T-helper 1 cell treated with Interleukin-12 subunit alpha and Interleukin-12 subunit beta and Interleukin-4 antibody, amounts not matched to agents 30 μg/mL and 1 μg/mL, for 36 hours (primary cell): ENCODE results near the gene HAUS7.
A peak's percentile ranks its signal among the peaks of the same experiment; 100 is the strongest.

ENCODE experiments used
- H3K27ac Mint-ChIP-seq: one replicate; pipeline ENCODE4 v1.8.0; 2021; ENCODE audit warnings: mild to moderate bottlenecking, mixed read lengths
- H3K27me3 Mint-ChIP-seq: one replicate; pipeline ENCODE4 v1.8.0; 2021; ENCODE audit warnings: low read depth, mixed read lengths
- H3K36me3 Mint-ChIP-seq: one replicate; pipeline ENCODE4 v1.8.0; 2021; ENCODE audit warnings: low read depth, mixed read lengths
- H3K4me1 Mint-ChIP-seq: one replicate; pipeline ENCODE4 v1.8.0; 2021; ENCODE audit warnings: low read depth, mixed read lengths
- H3K4me3 Mint-ChIP-seq: one replicate; pipeline ENCODE4 v1.8.0; 2021; ENCODE audit warnings: mild to moderate bottlenecking, moderate library complexity, mixed read lengths
- H3K9me3 Mint-ChIP-seq: one replicate; pipeline ENCODE4 v1.8.0; 2021; ENCODE audit warnings: mixed read lengths

The HAUS7 gene

DNA sequence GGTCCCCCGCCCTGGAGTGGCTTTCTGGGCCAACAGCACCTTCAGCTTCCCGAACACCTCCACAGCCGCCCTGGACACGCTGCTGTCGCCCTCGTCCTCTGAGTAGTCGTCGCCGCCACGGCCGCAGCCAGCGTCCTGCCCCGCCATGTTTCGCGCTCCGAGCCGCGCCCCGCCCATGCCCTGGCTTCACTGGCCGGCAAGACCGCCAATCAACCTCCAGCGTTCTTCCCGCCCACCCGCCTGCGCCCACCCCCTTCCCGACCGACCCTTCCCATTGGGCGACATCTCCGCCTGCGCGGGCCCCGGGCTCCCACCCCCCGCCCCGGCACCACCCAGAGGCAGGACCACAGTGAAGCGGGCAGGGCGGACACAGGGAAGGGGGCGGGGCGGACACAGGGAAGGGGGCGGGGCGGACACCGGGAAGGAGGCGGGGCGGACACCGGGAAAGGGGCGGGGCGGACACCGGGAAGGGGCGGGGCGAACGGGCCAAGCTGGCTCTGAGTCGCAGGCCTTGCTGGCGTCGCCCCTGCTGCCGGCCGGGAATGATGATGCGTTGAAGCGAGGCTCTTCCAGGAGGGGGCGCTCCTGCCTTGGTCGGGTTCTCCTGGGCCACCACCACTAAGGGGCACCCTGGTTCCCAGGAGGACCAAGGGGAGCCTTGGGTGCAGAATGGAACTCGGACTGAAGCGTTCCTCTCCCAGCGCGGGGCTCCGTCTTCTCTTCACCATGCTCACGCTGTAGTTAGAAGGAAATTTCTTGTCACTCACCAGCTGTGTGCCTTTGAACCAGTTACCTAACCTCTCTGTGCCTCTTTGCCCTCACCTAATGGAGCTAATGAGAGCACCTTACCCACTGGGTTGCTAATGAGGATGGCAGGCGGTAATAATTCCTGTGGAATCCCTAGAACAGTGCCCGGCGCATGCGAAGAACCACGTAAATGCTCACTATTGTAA is at the start of gene HAUS7:
Gene HAUS7 (minus strand): TSS at position 166 of the 953 bp plus-strand sequence. CDS start 19 bp downstream, at position 147.
- Mint-ChIP-seq H3K4me3 (peak within 1 kb of the TSS; percentile 82), H3K9me3 (no peaks in the 10 kb centered on the region), H3K27me3 (peaks cover 3% of the 10 kb centered on the region), H3K36me3 (no peaks in the 10 kb centered on the region), H3K27ac (peak within 1 kb of the TSS; percentile 73), H3K4me1 (peaks cover 5% of the 10 kb centered on the region)

GRCh38 chrX:153519569-153520286 is 49.4 kb upstream of the HAUS7 start:
- H3K9me3 Mint-ChIP-seq = no peaks in the 10 kb centered on the region
- no peak overlapping the region for H3K4me3 Mint-ChIP-seq
- H3K36me3 Mint-ChIP-seq = no peaks in the 10 kb centered on the region
- H3K27me3 Mint-ChIP-seq = peaks cover 22% of the 10 kb centered on the region
- H3K27ac Mint-ChIP-seq = no peak overlapping the region
- no peaks in the 10 kb centered on the region for H3K4me1 Mint-ChIP-seq

DNA sequence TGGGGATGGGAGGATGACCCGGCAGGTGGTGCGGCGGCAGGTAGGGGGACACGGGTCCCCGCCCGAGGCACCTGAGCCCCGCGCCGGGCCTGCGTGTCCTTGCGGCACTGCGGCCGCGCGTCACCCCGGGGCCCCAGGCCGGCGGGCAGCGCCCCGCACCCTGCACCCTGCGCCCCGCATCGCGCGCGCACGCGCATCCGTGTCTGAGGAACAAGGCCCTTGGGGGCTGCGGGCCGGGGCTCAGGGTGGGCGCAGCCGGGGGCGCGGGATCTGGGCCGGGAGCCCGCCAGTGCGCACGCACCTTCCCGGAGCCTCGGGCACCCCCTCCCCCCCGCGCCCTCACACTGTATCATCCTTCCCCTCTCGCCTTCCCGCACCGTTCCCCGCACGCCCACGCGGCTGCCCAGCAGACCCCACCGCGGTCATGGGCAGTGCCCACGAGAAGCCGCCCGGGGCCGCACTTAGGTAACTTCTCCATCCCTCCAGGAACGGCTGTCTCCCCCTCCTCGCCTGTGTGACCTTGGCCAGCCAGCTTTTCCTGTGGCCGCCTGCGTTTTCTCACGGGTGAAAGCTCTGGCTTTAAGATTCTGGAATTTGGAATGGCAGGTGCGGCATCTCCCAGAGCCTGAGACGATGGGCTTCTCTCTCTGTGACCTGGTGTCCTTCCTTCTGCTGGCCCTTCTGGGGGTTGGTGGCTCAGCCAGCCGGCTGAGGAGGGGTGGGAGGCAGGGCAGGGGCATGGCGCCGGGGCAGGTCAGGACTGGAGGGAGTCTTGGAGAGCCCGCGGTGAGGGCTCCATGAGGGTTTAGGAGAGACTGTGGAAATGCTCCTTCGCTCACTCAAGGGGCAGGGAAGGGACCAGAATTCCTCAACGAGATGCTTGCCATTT is 47.8 kb upstream of the HAUS7 start:
- Mint-ChIP-seq H3K4me3 (no peak overlapping the region), H3K27me3 (peaks cover 22% of the 10 kb centered on the region), H3K4me1 (no peaks in the 10 kb centered on the region), H3K9me3 (no peaks in the 10 kb centered on the region), H3K27ac (no peak overlapping the region), H3K36me3 (no peaks in the 10 kb centered on the region)

- Mint-ChIP-seq H3K27ac (no peak within 1 kb of the TSS), H3K27me3 (peaks cover 22% of the 10 kb centered on the region), H3K36me3 (no peaks in the 10 kb centered on the region), H3K9me3 (no peaks in the 10 kb centered on the region), H3K4me3 (no peak within 1 kb of the TSS), H3K4me1 (no peaks in the 10 kb centered on the region)
Measured at GRCh38 chrX:153517423-153517822, 47.0 kb upstream of the HAUS7 start, which contains the start of gene ATP2B3. Gene ATP2B3 (plus strand): TSS chrX:153517642. CDS start chrX:153536248, 18,606 bp downstream.

DNA sequence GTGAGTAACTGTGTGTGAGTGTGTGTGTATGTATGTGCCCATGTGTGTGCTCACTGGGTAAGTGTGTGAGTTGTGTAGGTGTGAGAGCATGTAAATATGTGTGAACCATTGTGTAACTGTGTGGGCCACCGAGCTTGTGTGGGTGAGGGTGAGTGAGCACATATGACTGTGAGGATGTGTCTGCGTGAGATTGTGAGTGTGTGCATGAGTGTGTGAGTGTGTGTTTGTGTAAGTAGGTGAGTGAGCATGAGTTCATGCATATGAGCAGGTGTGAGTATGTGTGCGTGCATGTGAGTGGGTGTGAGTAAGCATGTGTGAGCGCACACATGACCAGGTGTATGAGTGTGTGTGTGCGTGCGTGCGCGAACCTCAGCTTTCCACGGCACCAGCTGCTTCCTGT is 45.7 kb upstream of the HAUS7 start:
- Mint-ChIP-seq H3K36me3 (no peaks in the 10 kb centered on the region), H3K27me3 (peaks cover 22% of the 10 kb centered on the region), H3K4me1 (no peaks in the 10 kb centered on the region), H3K9me3 (no peaks in the 10 kb centered on the region), H3K4me3 (no peak overlapping the region), H3K27ac (no peak overlapping the region)

DNA sequence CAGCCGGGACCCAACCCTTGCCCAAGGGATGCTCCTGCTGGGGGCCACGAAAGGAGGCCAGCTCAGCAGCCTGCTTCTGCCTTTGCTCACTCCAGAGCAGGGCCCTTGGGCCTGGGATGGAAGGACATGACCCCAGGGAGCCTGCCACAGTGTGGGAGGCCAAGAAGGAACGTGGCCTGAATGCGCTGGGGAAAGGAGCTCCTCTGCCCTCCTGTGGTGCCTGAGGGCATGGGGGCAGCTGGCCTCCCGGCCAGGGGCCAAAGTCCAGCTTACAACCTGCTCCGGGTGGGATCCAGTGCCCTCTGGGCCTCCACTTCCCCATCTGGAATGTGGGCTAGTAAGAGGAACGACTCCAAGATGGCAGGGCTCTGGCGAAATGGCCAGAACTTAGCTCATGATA is 45.1 kb upstream of the HAUS7 start:
- no peak overlapping the region for H3K27ac Mint-ChIP-seq
- H3K4me1 Mint-ChIP-seq = no peaks in the 10 kb centered on the region
- H3K9me3 Mint-ChIP-seq = no peaks in the 10 kb centered on the region
- no peak overlapping the region for H3K4me3 Mint-ChIP-seq
- no peaks in the 10 kb centered on the region for H3K36me3 Mint-ChIP-seq
- H3K27me3 Mint-ChIP-seq = peaks cover 21% of the 10 kb centered on the region

- H3K4me3 Mint-ChIP-seq = no peak overlapping the region
- H3K9me3 Mint-ChIP-seq = no peaks in the 10 kb centered on the region
- no peak overlapping the region for H3K27ac Mint-ChIP-seq
- no peaks in the 10 kb centered on the region for H3K36me3 Mint-ChIP-seq
- H3K4me1 Mint-ChIP-seq = no peaks in the 10 kb centered on the region
- H3K27me3 Mint-ChIP-seq = peaks cover 18% of the 10 kb centered on the region
Measured at GRCh38 chrX:153514259-153514658, 43.9 kb upstream of the HAUS7 start.

GRCh38 chrX:153513265-153513664 is 42.9 kb upstream of the HAUS7 start:
- Mint-ChIP-seq H3K36me3 (no peaks in the 10 kb centered on the region), H3K27me3 (peaks cover 8% of the 10 kb centered on the region), H3K4me1 (no peaks in the 10 kb centered on the region), H3K4me3 (no peak overlapping the region), H3K27ac (no peak overlapping the region), H3K9me3 (no peaks in the 10 kb centered on the region)

DNA sequence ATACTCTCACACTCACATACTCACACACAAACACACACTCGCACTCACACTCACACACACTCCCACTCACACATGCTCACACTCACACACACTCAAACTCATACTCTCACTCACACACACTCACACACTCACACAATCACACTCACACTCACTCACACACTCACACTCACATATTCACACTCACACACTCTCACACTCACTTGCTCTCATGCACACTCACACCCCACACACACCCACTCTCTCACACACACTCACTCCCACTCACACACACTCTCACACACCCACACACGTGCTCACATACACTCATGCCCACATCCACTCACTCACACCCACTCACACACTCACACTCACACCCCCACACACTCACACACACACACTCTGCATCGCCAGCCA is 42.1 kb upstream of the HAUS7 start:
- Mint-ChIP-seq H3K27me3 (peaks cover 7% of the 10 kb centered on the region), H3K4me1 (no peaks in the 10 kb centered on the region), H3K27ac (no peak overlapping the region), H3K36me3 (no peaks in the 10 kb centered on the region), H3K9me3 (no peaks in the 10 kb centered on the region), H3K4me3 (no peak overlapping the region)

DNA sequence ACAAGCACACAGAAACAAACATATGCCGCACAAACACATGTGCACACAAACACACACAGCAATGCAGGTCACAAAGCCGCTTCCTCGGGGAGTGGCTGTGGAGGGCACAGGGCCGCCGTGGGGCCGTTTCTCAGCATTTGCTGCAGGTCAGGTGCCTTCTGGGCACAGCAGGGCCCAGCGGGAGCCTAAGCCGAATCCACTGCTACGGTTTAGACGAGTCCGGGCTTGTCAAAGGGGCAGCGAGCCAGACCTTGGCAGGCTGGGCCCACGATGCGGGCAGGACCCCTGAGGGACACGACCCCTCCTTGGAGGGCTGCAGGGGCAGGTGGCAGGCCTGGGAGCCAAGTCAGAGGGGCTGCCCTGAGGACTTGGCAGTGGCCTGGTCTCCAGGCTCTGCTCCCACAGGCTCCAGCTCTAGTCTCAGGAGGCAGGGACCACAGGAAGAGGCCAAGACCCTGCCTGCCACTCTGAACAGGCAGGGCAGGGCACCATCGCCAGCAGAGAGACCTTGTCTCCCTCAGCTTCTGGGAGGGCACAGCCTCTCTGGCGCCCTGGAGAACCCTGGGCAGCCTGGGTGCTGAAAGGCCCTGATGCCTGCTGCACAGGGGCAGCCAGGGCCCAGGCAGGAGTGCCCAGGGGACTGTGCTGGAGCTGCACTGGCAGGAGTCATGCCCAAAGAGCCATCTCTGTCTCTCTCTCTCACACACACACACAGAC is 41.6 kb upstream of the HAUS7 start:
- no peaks in the 10 kb centered on the region for H3K36me3 Mint-ChIP-seq
- no peaks in the 10 kb centered on the region for H3K9me3 Mint-ChIP-seq
- H3K27me3 Mint-ChIP-seq = peaks cover 7% of the 10 kb centered on the region
- H3K4me1 Mint-ChIP-seq = no peaks in the 10 kb centered on the region
- H3K27ac Mint-ChIP-seq = no peak overlapping the region
- no peak overlapping the region for H3K4me3 Mint-ChIP-seq

DNA sequence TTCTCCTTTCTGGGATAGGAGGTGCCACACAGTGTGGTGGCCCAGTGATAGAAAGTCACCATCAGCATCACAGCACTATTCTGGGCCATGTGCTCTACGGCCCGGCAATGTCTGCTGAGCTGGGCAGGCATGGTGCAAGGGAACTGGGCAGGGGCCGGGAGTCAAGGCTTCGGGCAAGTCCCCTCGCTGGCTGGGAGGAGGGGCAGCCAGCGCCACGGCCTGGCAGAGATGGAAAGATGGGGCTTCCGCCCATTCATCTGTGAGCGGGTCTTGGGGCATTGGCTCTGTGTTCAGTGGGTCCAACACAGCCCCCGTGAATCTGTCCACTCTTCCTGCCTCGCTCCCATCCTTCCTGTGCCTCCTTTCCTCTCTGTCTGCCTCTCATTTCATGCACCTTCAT is 40.0 kb upstream of the HAUS7 start:
- H3K9me3 Mint-ChIP-seq = no peaks in the 10 kb centered on the region
- H3K36me3 Mint-ChIP-seq = no peaks in the 10 kb centered on the region
- H3K4me3 Mint-ChIP-seq = no peak overlapping the region
- no peaks in the 10 kb centered on the region for H3K4me1 Mint-ChIP-seq
- no peaks in the 10 kb centered on the region for H3K27me3 Mint-ChIP-seq
- no peak overlapping the region for H3K27ac Mint-ChIP-seq

GRCh38 chrX:153509592-153509991 is 39.2 kb upstream of the HAUS7 start:
- H3K4me1 Mint-ChIP-seq = no peaks in the 10 kb centered on the region
- H3K27ac Mint-ChIP-seq = no peak overlapping the region

DNA sequence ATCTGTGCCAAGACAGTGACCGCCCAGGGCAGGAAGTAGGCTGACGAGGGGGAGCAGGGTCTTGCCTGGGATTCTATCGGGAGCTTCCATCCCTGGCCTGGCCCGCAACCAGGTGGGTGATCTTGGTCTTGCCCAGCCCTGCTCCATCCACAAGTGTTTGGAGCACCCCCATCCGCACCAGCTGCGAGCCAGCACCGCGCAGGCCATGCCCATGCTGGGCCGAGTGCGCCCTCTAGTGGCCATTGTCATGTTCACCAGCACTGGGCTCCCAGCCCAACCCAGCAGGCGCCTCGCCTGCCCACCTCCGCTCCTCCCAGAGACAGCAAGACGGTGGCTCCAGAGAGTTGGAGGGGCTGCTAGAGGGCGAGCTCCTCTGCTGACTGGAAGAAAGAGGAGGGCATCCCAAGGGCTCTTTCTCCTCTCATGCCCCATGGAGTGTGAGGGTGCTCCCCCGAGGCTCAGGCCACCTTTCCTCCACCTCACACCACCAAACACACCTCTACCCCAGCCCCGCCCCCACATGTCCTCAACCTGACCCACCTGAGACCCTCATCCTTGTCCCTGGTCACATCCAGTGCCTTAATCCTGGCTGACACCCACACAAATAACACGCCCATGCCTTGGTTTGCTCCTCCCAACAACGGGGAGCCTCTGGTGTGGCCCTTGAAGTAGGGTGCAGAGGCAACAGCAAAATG is 37.3 kb upstream of the HAUS7 start:
- H3K9me3 Mint-ChIP-seq = no peaks in the 10 kb centered on the region
- no peaks in the 10 kb centered on the region for H3K4me1 Mint-ChIP-seq

More at GRCh38 chrX:153509592-153509991, 39.2 kb upstream of the HAUS7 start:
- no peaks in the 10 kb centered on the region for H3K9me3 Mint-ChIP-seq
- no peak overlapping the region for H3K4me3 Mint-ChIP-seq
- no peaks in the 10 kb centered on the region for H3K27me3 Mint-ChIP-seq
- H3K36me3 Mint-ChIP-seq = no peaks in the 10 kb centered on the region

More for the DNA sequence above, 37.3 kb upstream of the HAUS7 start:
- no peak overlapping the region for H3K27ac Mint-ChIP-seq
- H3K27me3 Mint-ChIP-seq = no peaks in the 10 kb centered on the region
- no peak overlapping the region for H3K4me3 Mint-ChIP-seq
- H3K36me3 Mint-ChIP-seq = no peaks in the 10 kb centered on the region
